Coronary artery (tissue), 2 donors: ENCODE results near the gene JKAMP.

ENCODE experiments used
- DNase-seq: peaks from one replicate; pipeline ENCODE4 v3.0.0-alpha.2; 2017; ENCODE audit warnings: low spot score
- H3K27ac ChIP-seq, 2 donors: fragments of 200-600 bp; sonication (generic); one replicate each; pipeline ENCODE4 v1.5.1; 2016 to 2019
- H3K4me3 ChIP-seq: fragments of 200-600 bp; sonication (generic); 2 replicates; pipeline ENCODE4 v1.5.1; 2016; ENCODE audit warnings: mild to moderate bottlenecking, moderate library complexity
- TF ChIP-seq, protein P1 (sequence below): fragments of 200-600 bp; sonication (generic); IDR thresholded peaks from one replicate; pipeline ENCODE4 v1.5.1; 2019; ENCODE audit warnings: antibody characterized with exemption

The JKAMP gene

DNA sequence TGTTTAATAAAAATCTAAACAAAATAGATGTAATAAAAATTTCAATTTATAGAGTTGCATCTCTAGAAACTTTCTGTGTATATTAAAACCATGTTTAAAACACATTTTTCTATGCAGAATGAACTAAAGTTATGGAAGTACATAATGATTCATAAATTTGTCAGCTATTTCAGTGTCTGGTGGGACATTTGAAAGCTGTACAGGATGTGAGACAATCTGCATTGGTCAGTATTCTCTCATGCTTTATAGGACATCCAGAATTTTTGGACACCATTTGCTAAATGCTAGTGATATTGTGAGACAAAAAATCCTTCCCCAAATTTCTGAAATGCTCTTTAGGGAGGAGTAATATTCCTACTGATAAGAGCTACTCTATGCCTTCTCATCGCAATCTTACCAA, 32.5 kb upstream of the JKAMP start:
- Histone ChIP-seq H3K27ac (no peak overlapping the region), H3K4me3 (no peak overlapping the region)
- TF ChIP-seq, protein P1, sequence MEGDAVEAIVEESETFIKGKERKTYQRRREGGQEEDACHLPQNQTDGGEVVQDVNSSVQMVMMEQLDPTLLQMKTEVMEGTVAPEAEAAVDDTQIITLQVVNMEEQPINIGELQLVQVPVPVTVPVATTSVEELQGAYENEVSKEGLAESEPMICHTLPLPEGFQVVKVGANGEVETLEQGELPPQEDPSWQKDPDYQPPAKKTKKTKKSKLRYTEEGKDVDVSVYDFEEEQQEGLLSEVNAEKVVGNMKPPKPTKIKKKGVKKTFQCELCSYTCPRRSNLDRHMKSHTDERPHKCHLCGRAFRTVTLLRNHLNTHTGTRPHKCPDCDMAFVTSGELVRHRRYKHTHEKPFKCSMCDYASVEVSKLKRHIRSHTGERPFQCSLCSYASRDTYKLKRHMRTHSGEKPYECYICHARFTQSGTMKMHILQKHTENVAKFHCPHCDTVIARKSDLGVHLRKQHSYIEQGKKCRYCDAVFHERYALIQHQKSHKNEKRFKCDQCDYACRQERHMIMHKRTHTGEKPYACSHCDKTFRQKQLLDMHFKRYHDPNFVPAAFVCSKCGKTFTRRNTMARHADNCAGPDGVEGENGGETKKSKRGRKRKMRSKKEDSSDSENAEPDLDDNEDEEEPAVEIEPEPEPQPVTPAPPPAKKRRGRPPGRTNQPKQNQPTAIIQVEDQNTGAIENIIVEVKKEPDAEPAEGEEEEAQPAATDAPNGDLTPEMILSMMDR: no peak
- no peak for DNase-seq

GRCh38 chr14:59454139-59454538, 30.2 kb upstream of the JKAMP start:
- TF ChIP-seq, protein P1: no peak
- no peak for DNase-seq
- H3K27ac ChIP-seq: peak overlapping the region; percentile 89 to 92

DNA sequence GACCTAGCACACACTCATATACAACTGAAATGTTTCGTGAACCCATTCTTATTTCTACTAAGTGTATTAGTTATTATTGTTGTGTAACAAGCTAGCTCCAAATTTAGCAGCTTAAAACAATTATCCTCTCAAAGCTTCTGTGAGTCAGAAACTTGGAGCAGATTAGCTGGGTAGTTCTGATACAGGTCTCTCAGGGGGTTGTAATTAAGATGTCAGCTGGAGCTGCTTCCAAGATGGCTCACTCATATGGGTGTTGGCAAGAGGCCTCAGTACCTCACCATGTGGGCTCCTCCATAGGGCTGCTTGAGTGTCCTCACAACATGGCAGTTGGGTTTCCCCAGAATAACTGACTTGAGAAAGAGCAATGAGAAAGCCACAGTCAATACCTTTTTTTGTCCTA, 28.9 kb upstream of the JKAMP start:
- Histone ChIP-seq H3K4me3 (no peak overlapping the region), H3K27ac (peak overlapping the region in 1 of 2 donors; percentile 92)
- no peak for DNase-seq
- TF ChIP-seq, protein P1: no peak

More at GRCh38 chr14:59454139-59454538, 30.2 kb upstream of the JKAMP start:
- H3K4me3 ChIP-seq: no peak overlapping the region

- H3K27ac ChIP-seq: no peak overlapping the region
- TF ChIP-seq, protein P1: no peak
- no peak for DNase-seq
- H3K4me3 ChIP-seq: no peak overlapping the region
Observed at GRCh38 chr14:59458486-59458885, 25.8 kb upstream of the JKAMP start.

DNA sequence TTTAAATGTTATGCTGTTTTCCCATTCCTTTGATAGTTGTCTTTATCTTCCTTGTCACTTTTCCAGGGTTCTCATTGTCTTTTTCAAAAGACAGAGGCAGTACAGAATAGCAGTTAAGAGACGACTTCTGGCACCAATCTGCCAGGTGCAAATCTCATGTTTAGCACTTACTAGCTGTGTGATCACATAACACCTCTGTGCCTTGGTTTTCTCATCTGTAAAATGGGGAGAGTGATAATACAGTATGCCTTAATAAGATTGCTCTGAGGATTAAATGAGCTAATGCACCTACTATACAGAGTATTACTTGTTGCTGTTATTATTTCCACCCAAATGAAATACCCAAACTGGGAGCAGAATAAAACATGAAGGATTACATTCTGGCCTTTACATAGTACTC, 23.9 kb upstream of the JKAMP start:
- Histone ChIP-seq H3K4me3 (no peak overlapping the region), H3K27ac (no peak overlapping the region)
- TF ChIP-seq, protein P1: no peak
- no peak for DNase-seq

DNA sequence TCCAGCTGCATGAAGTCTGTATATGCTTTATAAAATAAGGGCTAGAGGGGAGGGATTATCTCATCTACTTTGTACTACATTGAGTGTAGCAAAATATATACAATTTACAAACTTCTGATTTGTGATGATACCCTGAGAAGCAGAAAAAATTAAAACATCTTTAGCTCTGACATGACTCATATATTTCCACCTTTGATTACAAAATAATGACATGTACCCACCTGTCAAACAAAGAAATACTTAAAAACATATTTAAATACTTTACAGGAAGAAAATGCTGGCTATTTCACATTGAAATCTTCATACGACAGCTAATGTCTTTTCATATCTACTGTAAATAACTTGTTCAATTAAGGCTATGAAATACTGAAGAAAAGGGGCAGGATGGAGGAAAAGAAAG, 22.4 kb upstream of the JKAMP start:
- TF ChIP-seq, protein P1: no peak
- no peak overlapping the region for H3K27ac ChIP-seq
- DNase-seq: no peak
- no peak overlapping the region for H3K4me3 ChIP-seq

- peak overlapping the region; percentile 90 to 92 for H3K27ac ChIP-seq
- H3K4me3 ChIP-seq: peak overlapping the region; percentile 80
- TF ChIP-seq, protein P1: no peak
- DNase-seq: no peak
Observed at GRCh38 chr14:59463787-59464485, 20.4 kb upstream of the JKAMP start.
